GM13976 (cell line): Measurements from ENCODE around the gene CD8B2.

Source experiments
- DNase-seq: peaks from one replicate; pipeline ENCODE4 v3.0.0; 2012; ENCODE audit warnings: low spot score
- CTCF ChIP-seq: IDR thresholded peaks from 2 replicates; pipeline ENCODE4 v1.5.1; 2012; ENCODE audit warnings: borderline replicate concordance, mild to moderate bottlenecking; ENCODE audit not compliant: insufficient read depth; ENCODE audit errors: extremely low read depth, missing control alignments, control extremely low read depth
- in situ Hi-C: fragments of 300-500 bp; cut with MboI; formaldehyde crosslinking; loops from one replicate; pipeline ENCODE4 v1.12.0; 2022; ENCODE audit warnings: low sequenced_read_pairs, mixed read lengths, inconsistent platforms; ENCODE audit not compliant: unreplicated experiment

The CD8B2 gene

GRCh38 chr2:106542746-106543359, 55.7 kb downstream of the CD8B2 start:
- in situ Hi-C loops: loop anchor here (25.0 kb wide), 1 partner anchor 431 kb away; no protein-coding TSS in a partner anchor
- peak; percentile 84 for TF ChIP-seq CTCF
- peak; percentile 79 for DNase-seq

- no peak for TF ChIP-seq CTCF
- in situ Hi-C loops: loop anchor here (25.0 kb wide), 1 partner anchor 433 kb away; no protein-coding TSS in a partner anchor
Measured at GRCh38 chr2:106545007-106545406, 57.8 kb downstream of the CD8B2 start.

GRCh38 chr2:106546391-106546990, 59.3 kb downstream of the CD8B2 start:
- DNase-seq: no peak
- TF ChIP-seq CTCF: no peak
- in situ Hi-C loops: loop anchor here (25.0 kb wide), 1 partner anchor 434 kb away; no protein-coding TSS in a partner anchor

More at GRCh38 chr2:106545007-106545406, 57.8 kb downstream of the CD8B2 start:
- DNase-seq: no peak

GRCh38 chr2:106547164-106547903, 60.2 kb downstream of the CD8B2 start:
- in situ Hi-C loops: loop anchor here (25.0 kb wide), 1 partner anchor 435 kb away; no protein-coding TSS in a partner anchor
- TF ChIP-seq CTCF: no peak
- no peak for DNase-seq

GRCh38 chr2:106551417-106552130, 64.4 kb downstream of the CD8B2 start:
- no peak for TF ChIP-seq CTCF
- in situ Hi-C loops: no loop called here
- no peak for DNase-seq

GRCh38 chr2:106552921-106553320, 65.8 kb downstream of the CD8B2 start:
- TF ChIP-seq CTCF: no peak
- no peak for DNase-seq
- in situ Hi-C loops: no loop called here
